Tibial nerve (tissue), 4 donors: Measurements from ENCODE around the gene QPCTL.

Source experiments
- EP300 ChIP-seq, 2 donors: sonication (generic); formaldehyde crosslinking; IDR thresholded peaks; one replicate each; pipeline ENCODE4 v1.6.1; 2017; ENCODE audit warnings: antibody characterized with exemption in 2 of 2, mild to moderate bottlenecking in 1 of 2
- POLR2A ChIP-seq, 2 donors: fragments of 450-650 bp; IDR thresholded peaks; one replicate each; pipeline ENCODE4 v1.6.1; 2017; ENCODE audit warnings: antibody characterized with exemption in 2 of 2, mild to moderate bottlenecking in 2 of 2, moderate library complexity in 2 of 2
- TF ChIP-seq, protein P1 (sequence below), 5 experiments: fragments of 200-600 bp in 3 of 5; fragments of 450-650 bp in 2 of 5; sonication (generic) in 3 of 5; IDR thresholded peaks; one replicate each; pipeline ENCODE4 v1.5.1; 2016 to 2019; ENCODE audit warnings: antibody characterized with exemption in 5 of 5, mild to moderate bottlenecking in 3 of 5, moderate library complexity in 2 of 5

GRCh38 chr19:45705710-45706415 lies 13.4 kb downstream of the QPCTL start:
- TF ChIP-seq, protein P1, sequence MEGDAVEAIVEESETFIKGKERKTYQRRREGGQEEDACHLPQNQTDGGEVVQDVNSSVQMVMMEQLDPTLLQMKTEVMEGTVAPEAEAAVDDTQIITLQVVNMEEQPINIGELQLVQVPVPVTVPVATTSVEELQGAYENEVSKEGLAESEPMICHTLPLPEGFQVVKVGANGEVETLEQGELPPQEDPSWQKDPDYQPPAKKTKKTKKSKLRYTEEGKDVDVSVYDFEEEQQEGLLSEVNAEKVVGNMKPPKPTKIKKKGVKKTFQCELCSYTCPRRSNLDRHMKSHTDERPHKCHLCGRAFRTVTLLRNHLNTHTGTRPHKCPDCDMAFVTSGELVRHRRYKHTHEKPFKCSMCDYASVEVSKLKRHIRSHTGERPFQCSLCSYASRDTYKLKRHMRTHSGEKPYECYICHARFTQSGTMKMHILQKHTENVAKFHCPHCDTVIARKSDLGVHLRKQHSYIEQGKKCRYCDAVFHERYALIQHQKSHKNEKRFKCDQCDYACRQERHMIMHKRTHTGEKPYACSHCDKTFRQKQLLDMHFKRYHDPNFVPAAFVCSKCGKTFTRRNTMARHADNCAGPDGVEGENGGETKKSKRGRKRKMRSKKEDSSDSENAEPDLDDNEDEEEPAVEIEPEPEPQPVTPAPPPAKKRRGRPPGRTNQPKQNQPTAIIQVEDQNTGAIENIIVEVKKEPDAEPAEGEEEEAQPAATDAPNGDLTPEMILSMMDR (IDR thresholded peaks at IDR 0.05) = no peak
- TF ChIP-seq EP300 (IDR thresholded peaks at IDR 0.05) (no peak), POLR2A (IDR thresholded peaks at IDR 0.05) (no peak)
